Neural progenitor cell (in vitro differentiated cells): Measurements from ENCODE around the gene NBEA. TPM values are rescaled to one million over a fixed set of nuclear protein-coding genes. Genes with fewer than 3 reads are reported as not detected.

ENCODE experiments used
- DNase-seq: peaks from one replicate; pipeline ENCODE4 v3.0.0-alpha.2; 2016; ENCODE audit warnings: low spot score
- H2AFZ ChIP-seq: fragments of 200-600 bp; sonication (generic); replicated peaks from 2 replicates; pipeline ENCODE4 v1.6.1; 2016; ENCODE audit warnings: antibody characterized with exemption
- H3F3A ChIP-seq: fragments of 200-600 bp; sonication (generic); 2 replicates; pipeline ENCODE4 v1.6.1; 2016; ENCODE audit warnings: antibody characterized with exemption, low read depth
- H3K27ac ChIP-seq: fragments of 200-600 bp; sonication (generic); 2 replicates; pipeline ENCODE4 v1.5.1; 2016; ENCODE audit warnings: mild to moderate bottlenecking
- H3K27me3 ChIP-seq: fragments of 200-600 bp; sonication (generic); 2 replicates; pipeline ENCODE4 v1.6.1; 2016; ENCODE audit warnings: mild to moderate bottlenecking, moderate library complexity
- H3K36me3 ChIP-seq: fragments of 200-600 bp; sonication (generic); 2 replicates; pipeline ENCODE4 v1.5.1; 2016
- H3K4me1 ChIP-seq: fragments of 200-600 bp; sonication (generic); 2 replicates; pipeline ENCODE4 v1.6.1; 2016; ENCODE audit warnings: mixed run types
- H3K4me2 ChIP-seq: fragments of 200-600 bp; sonication (generic); 2 replicates; pipeline ENCODE4 v1.6.1; 2016
- H3K4me3 ChIP-seq: fragments of 200-600 bp; sonication (generic); 2 replicates; pipeline ENCODE4 v1.5.1; 2016
- H3K79me2 ChIP-seq: fragments of 200-600 bp; sonication (generic); 2 replicates; pipeline ENCODE4 v1.6.1; 2016; ENCODE audit warnings: low read depth
- H3K9ac ChIP-seq: fragments of 200-600 bp; sonication (generic); 2 replicates; pipeline ENCODE4 v1.6.1; 2016
- H3K9me3 ChIP-seq: fragments of 200-600 bp; sonication (generic); 2 replicates; pipeline ENCODE4 v1.5.1; 2016; ENCODE audit warnings: low read depth
- H4K20me1 ChIP-seq: fragments of 200-600 bp; sonication (generic); 2 replicates; pipeline ENCODE4 v1.6.1; 2016; ENCODE audit warnings: low read depth
- H3K27ac Mint-ChIP-seq: 3 replicates; pipeline ENCODE4 v1.8.0; 2021; ENCODE audit warnings: mixed read lengths
- H3K27me3 Mint-ChIP-seq: 2 replicates; pipeline ENCODE4 v1.8.0; 2022; ENCODE audit warnings: low read depth, mild to moderate bottlenecking, inconsistent platforms, moderate library complexity, mixed read lengths; ENCODE audit not compliant: insufficient read depth
- H3K36me3 Mint-ChIP-seq: 3 replicates; pipeline ENCODE4 v1.8.0; 2021; ENCODE audit warnings: mixed read lengths
- H3K4me1 Mint-ChIP-seq: 3 replicates; pipeline ENCODE4 v1.8.0; 2021; ENCODE audit warnings: mixed read lengths
- H3K4me3 Mint-ChIP-seq: 3 replicates; pipeline ENCODE4 v1.8.0; 2021; ENCODE audit warnings: mild to moderate bottlenecking, moderate library complexity, mixed read lengths
- H3K9me3 Mint-ChIP-seq: 3 replicates; pipeline ENCODE4 v1.8.0; 2020; ENCODE audit warnings: mixed read lengths
- EZH2 ChIP-seq: fragments of 200-600 bp; sonication (generic); IDR thresholded peaks from 2 replicates; pipeline ENCODE4 v1.6.1; 2017; ENCODE audit warnings: antibody characterized with exemption, mild to moderate bottlenecking, moderate library complexity
- EZH2phosphoT487 ChIP-seq: fragments of 200-600 bp; sonication (generic); IDR thresholded peaks from 2 replicates; pipeline ENCODE4 v1.6.1; 2017; ENCODE audit warnings: antibody characterized with exemption
- total RNA-seq: library from RNA; depleted of rRNA; stranded (reverse); fragments of >200 nt; gene quantifications from 2 replicates; pipeline ENCODE4 v1.2.3, GENCODE V29; 2015; ENCODE audit warnings: low replicate concordance
- TF ChIP-seq, protein P1 (sequence below): fragments of 200-600 bp; sonication (generic); IDR thresholded peaks from 2 replicates; pipeline ENCODE4 v1.5.1; 2017; ENCODE audit warnings: antibody characterized with exemption, mild to moderate bottlenecking

The NBEA gene
- total RNA-seq, 1 donor from 2014 or later = 31.0 TPM

DNA sequence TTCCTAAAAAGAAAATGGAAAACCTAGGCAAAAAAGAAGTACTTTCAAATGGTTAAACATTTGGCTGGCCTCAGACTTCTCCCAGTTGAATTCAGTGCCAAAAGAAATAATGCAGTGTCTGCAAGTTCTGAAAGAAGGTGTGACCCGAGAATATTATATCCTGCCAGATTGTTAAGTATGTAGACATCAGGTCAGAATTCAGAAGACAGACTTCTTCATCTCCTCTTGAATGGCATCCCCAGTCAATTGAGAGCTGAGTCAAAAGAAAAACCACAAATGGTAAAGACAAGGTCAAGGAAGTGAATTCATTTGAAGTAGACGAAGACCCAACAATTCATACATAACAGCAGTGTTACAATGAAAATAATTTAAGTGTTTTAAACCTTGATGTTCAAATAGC lies 194.5 kb downstream of the NBEA start:
- Histone ChIP-seq H3K36me3 (no peaks in the 10 kb centered on the region), H3K9ac (no peak overlapping the region), H3K4me2 (no peak overlapping the region), H2AFZ (no peak overlapping the region), H3K4me1 (no peaks in the 10 kb centered on the region), H4K20me1 (no peaks in the 10 kb centered on the region), H3F3A (no peaks in the 10 kb centered on the region), H3K27ac (no peak overlapping the region), H3K9me3 (no peaks in the 10 kb centered on the region), H3K79me2 (no peaks in the 10 kb centered on the region), H3K27me3 (no peaks in the 10 kb centered on the region), H3K4me3 (no peak overlapping the region)
- no peaks in the 10 kb centered on the region for H3K9me3 Mint-ChIP-seq
- H3K27ac Mint-ChIP-seq = no peak overlapping the region
- no peak for TF ChIP-seq EZH2
- TF ChIP-seq, protein P1, sequence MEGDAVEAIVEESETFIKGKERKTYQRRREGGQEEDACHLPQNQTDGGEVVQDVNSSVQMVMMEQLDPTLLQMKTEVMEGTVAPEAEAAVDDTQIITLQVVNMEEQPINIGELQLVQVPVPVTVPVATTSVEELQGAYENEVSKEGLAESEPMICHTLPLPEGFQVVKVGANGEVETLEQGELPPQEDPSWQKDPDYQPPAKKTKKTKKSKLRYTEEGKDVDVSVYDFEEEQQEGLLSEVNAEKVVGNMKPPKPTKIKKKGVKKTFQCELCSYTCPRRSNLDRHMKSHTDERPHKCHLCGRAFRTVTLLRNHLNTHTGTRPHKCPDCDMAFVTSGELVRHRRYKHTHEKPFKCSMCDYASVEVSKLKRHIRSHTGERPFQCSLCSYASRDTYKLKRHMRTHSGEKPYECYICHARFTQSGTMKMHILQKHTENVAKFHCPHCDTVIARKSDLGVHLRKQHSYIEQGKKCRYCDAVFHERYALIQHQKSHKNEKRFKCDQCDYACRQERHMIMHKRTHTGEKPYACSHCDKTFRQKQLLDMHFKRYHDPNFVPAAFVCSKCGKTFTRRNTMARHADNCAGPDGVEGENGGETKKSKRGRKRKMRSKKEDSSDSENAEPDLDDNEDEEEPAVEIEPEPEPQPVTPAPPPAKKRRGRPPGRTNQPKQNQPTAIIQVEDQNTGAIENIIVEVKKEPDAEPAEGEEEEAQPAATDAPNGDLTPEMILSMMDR = no peak
- no peak for TF ChIP-seq EZH2phosphoT487
- H3K4me3 Mint-ChIP-seq = no peak overlapping the region
- no peaks in the 10 kb centered on the region for H3K27me3 Mint-ChIP-seq
- H3K36me3 Mint-ChIP-seq = peaks cover 7% of the 10 kb centered on the region
- no peak for DNase-seq
- H3K4me1 Mint-ChIP-seq = no peaks in the 10 kb centered on the region

GRCh38 chr13:35139591-35139990 lies 197.5 kb downstream of the NBEA start:
- H3K36me3 ChIP-seq = peaks cover 4% of the 10 kb centered on the region
- no peaks in the 10 kb centered on the region for H3K9me3 ChIP-seq
- H3K4me3 ChIP-seq = no peak overlapping the region
- H3K27ac ChIP-seq = no peak overlapping the region
- Mint-ChIP-seq H3K4me1 (no peaks in the 10 kb centered on the region), H3K27me3 (no peaks in the 10 kb centered on the region), H3K4me3 (no peak overlapping the region), H3K27ac (no peak overlapping the region), H3K9me3 (no peaks in the 10 kb centered on the region), H3K36me3 (peaks cover 14% of the 10 kb centered on the region)
- no peak for TF ChIP-seq EZH2phosphoT487
- TF ChIP-seq, protein P1 = no peak
- TF ChIP-seq EZH2 = no peak
- no peaks in the 10 kb centered on the region for H3F3A ChIP-seq
- no peak overlapping the region for H3K4me2 ChIP-seq
- H2AFZ ChIP-seq = no peak overlapping the region
- no peaks in the 10 kb centered on the region for H3K27me3 ChIP-seq
- no peaks in the 10 kb centered on the region for H3K4me1 ChIP-seq
- H4K20me1 ChIP-seq = no peaks in the 10 kb centered on the region
- H3K9ac ChIP-seq = no peak overlapping the region
- no peaks in the 10 kb centered on the region for H3K79me2 ChIP-seq
- DNase-seq = no peak

- Histone ChIP-seq H3K36me3 (peaks cover 4% of the 10 kb centered on the region), H3K4me2 (no peak overlapping the region)
These were observed 198.3 kb downstream of the NBEA start for GRCh38 chr13:35140321-35140720.

More at GRCh38 chr13:35140321-35140720, 198.3 kb downstream of the NBEA start:
- H3K9me3 Mint-ChIP-seq = no peaks in the 10 kb centered on the region
- H2AFZ ChIP-seq = no peak overlapping the region
- H3K36me3 Mint-ChIP-seq = peaks cover 16% of the 10 kb centered on the region
- no peak overlapping the region for H3K27ac ChIP-seq
- H3K27me3 ChIP-seq = no peaks in the 10 kb centered on the region
- H4K20me1 ChIP-seq = no peaks in the 10 kb centered on the region
- no peaks in the 10 kb centered on the region for H3K27me3 Mint-ChIP-seq
- no peak overlapping the region for H3K4me3 Mint-ChIP-seq
- no peaks in the 10 kb centered on the region for H3K4me1 Mint-ChIP-seq
- TF ChIP-seq, protein P1 = no peak
- TF ChIP-seq EZH2phosphoT487 (no peak), EZH2 (no peak)
- H3K27ac Mint-ChIP-seq = no peak overlapping the region
- H3K4me3 ChIP-seq = no peak overlapping the region
- DNase-seq = no peak
- H3F3A ChIP-seq = no peaks in the 10 kb centered on the region
- H3K4me1 ChIP-seq = no peaks in the 10 kb centered on the region
- no peaks in the 10 kb centered on the region for H3K79me2 ChIP-seq
- H3K9ac ChIP-seq = no peak overlapping the region
- no peaks in the 10 kb centered on the region for H3K9me3 ChIP-seq
